CD4-positive, alpha-beta memory T cell (primary cell): ENCODE data around the gene MSX1. TPM values are rescaled to one million over a fixed set of nuclear protein-coding genes. Genes with fewer than 3 reads are reported as not detected.

Source experiments
- CTCF ChIA-PET: fragments of 350-600 bp; sonication (Branson Sonifier 250); formaldehyde crosslinking; loops from one replicate; lab custom pipeline; 2021; ENCODE audit warnings: inconsistent platforms; ENCODE audit not compliant: partially characterized antibody; lab: Charles Lee
- POLR2A ChIA-PET: fragments of 350-600 bp; sonication (Branson Sonifier 250); formaldehyde crosslinking; loops from one replicate; lab custom pipeline; 2021; ENCODE audit not compliant: partially characterized antibody; lab: Charles Lee
- DNase-seq, 5 donors: peaks; one replicate each; pipeline versions ENCODE4 v3.0.0 to v3.0.0-alpha.2; 2020 to 2022; ENCODE audit warnings: mixed read lengths in 1 of 5
- H3K27ac ChIP-seq: one replicate; pipeline ENCODE4 v1.7.0; 2013; ENCODE audit warnings: low read depth, low read length
- H3K27me3 ChIP-seq: 2 replicates; pipeline ENCODE4 v1.7.0; 2013; ENCODE audit warnings: mild to moderate bottlenecking, low read length, moderate library complexity; ENCODE audit not compliant: insufficient read depth
- H3K36me3 ChIP-seq: 2 replicates; pipeline ENCODE4 v1.7.0; 2013; ENCODE audit warnings: mild to moderate bottlenecking, low read length, moderate library complexity; ENCODE audit not compliant: insufficient read depth
- H3K4me1 ChIP-seq: 2 replicates; pipeline ENCODE4 v1.7.0; 2013; ENCODE audit warnings: mild to moderate bottlenecking, low read length, moderate library complexity; ENCODE audit not compliant: insufficient read depth
- H3K4me3 ChIP-seq, 2 donors: one replicate each; pipeline ENCODE4 v1.7.0; 2013; ENCODE audit warnings: low read length in 2 of 2, mild to moderate bottlenecking in 1 of 2
- H3K9me3 ChIP-seq, 2 donors: one replicate each; pipeline ENCODE4 v1.7.0; 2013; ENCODE audit warnings: low read length in 2 of 2, control low read depth in 1 of 2; ENCODE audit not compliant: control insufficient read depth in 1 of 2
- H3K27ac Mint-ChIP-seq, 7 donors: one replicate each; pipeline ENCODE4 v1.8.0; 2020 to 2021; ENCODE audit warnings: mixed read lengths in 7 of 7, mild to moderate bottlenecking in 6 of 7, inconsistent platforms in 3 of 7, moderate library complexity in 3 of 7
- H3K27me3 Mint-ChIP-seq, 2 donors: one replicate each; pipeline ENCODE4 v1.8.0; 2020 to 2021; ENCODE audit warnings: mixed read lengths in 2 of 2
- H3K36me3 Mint-ChIP-seq, 2 donors: one replicate each; pipeline ENCODE4 v1.8.0; 2020 to 2021; ENCODE audit warnings: mixed read lengths in 2 of 2, inconsistent platforms in 1 of 2, mild to moderate bottlenecking in 1 of 2
- H3K4me1 Mint-ChIP-seq, 4 donors: one replicate each; pipeline ENCODE4 v1.8.0; 2020 to 2021; ENCODE audit warnings: mixed read lengths in 4 of 4, mild to moderate bottlenecking in 1 of 4
- H3K4me3 Mint-ChIP-seq, 8 donors: one replicate each; pipeline ENCODE4 v1.8.0; 2020 to 2021; ENCODE audit warnings: mixed read lengths in 8 of 8, mild to moderate bottlenecking in 7 of 8, moderate library complexity in 6 of 8, inconsistent platforms in 3 of 8
- H3K9me3 Mint-ChIP-seq, 8 donors: one replicate each; pipeline ENCODE4 v1.8.0; 2020 to 2021; ENCODE audit warnings: mixed read lengths in 8 of 8, mild to moderate bottlenecking in 5 of 8, inconsistent platforms in 3 of 8, moderate library complexity in 1 of 8
- intact Hi-C: fragments of 100-400 bp; cut with micrococcal nuclease; formaldehyde crosslinking; loops from one replicate; pipeline ENCODE4 v1.15.1; 2023
- polyA plus RNA-seq, 2 donors: library from polyadenylated mRNA; unstranded; fragments of 300-500 nt; fragmentation: Illumina TruSeq; gene quantifications; one replicate each; pipeline ENCODE4 v1.2.3, GENCODE V29; 2021
- total RNA-seq, 2 experiments: library from RNA; stranded (reverse); gene quantifications; one replicate each; pipeline ENCODE4 v1.2.3, GENCODE V29; 2021

MSX1 gene
- total and polyA plus RNA-seq, 4 experiments from 2014 or later: not detected

DNA sequence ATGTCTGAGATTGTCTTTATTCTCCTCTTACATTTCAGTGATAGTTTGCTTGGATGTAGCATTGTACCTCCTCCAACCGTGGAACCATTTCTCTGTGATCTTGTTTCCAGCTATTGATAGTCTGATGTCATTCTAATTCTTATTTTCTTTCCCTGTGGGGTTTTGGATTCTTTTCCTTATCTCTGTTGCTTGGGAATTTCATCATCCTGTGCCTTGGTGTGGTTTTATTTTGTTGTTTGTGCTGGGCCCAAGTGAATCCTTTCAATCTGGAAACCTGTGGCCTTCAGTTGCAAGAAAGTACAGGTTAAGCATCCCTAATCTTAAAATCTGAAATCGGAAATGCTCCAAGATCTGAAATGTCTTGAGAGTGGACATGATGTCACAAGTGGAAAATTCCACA lies 22.0 kb downstream of the MSX1 start:
- H3K9me3 Mint-ChIP-seq: no peaks in the 10 kb centered on the region
- H3K27me3 Mint-ChIP-seq: peaks cover 25 to 26% of the 10 kb centered on the region in 2 donors

GRCh38 chr4:4884611-4885010 lies 25.1 kb downstream of the MSX1 start:
- Histone ChIP-seq H3K27ac (no peak overlapping the region), H3K27me3 (no peaks in the 10 kb centered on the region), H3K9me3 (no peaks in the 10 kb centered on the region), H3K36me3 (no peaks in the 10 kb centered on the region), H3K4me3 (no peak overlapping the region), H3K4me1 (no peaks in the 10 kb centered on the region)
- H3K9me3 Mint-ChIP-seq: no peaks in the 10 kb centered on the region
- peaks cover 18 to 30% of the 10 kb centered on the region in 2 donors for H3K27me3 Mint-ChIP-seq
- CTCF ChIA-PET: no interaction called here
- intact Hi-C loops: no loop called here
- peaks cover 0 to 1% (median 0%) of the 10 kb centered on the region in 4 donors for H3K4me1 Mint-ChIP-seq
- H3K4me3 Mint-ChIP-seq: no peak overlapping the region
- DNase-seq: no peak
- no peak overlapping the region for H3K27ac Mint-ChIP-seq
- no peaks in the 10 kb centered on the region for H3K36me3 Mint-ChIP-seq
- POLR2A ChIA-PET: no interaction called here

More for the DNA sequence above, 22.0 kb downstream of the MSX1 start:
- H3K4me1 ChIP-seq: no peaks in the 10 kb centered on the region
- no peaks in the 10 kb centered on the region for H3K9me3 ChIP-seq
- H3K36me3 ChIP-seq: no peaks in the 10 kb centered on the region
- ChIA-PET CTCF (interaction anchor here (1.3 kb wide), 1 partner anchor 398 kb away, joined by 4 read pairs; no protein-coding TSS in a partner anchor), POLR2A (no interaction called here)
- no peak overlapping the region for H3K27ac ChIP-seq
- Mint-ChIP-seq H3K4me1 (peaks cover 0 to 1% (median 0%) of the 10 kb centered on the region in 4 donors), H3K4me3 (no peak overlapping the region), H3K36me3 (no peaks in the 10 kb centered on the region), H3K27ac (no peak overlapping the region)
- DNase-seq: no peak
- H3K4me3 ChIP-seq: no peak overlapping the region
- intact Hi-C loops: no loop called here
- H3K27me3 ChIP-seq: no peaks in the 10 kb centered on the region

DNA sequence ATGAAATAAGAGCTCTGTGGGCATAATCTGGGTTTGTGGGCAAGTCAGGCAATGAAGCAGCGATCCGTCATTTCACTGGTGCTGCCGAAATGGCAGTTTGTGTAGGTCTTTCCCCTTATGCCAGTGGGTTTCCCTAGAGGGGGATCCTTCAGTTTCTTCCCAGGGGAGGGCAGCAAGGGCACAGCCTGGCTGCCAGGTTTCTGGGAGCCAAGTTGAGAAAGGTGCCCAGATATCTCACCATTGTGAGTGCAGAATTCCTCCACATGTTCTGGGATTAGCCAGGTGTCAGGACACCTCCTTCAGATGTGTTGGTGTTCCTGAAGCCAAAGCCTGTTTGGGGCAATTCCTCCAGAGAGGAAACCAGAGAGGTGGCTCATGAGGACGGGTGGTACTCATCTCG lies 28.0 kb downstream of the MSX1 start:
- H3K36me3 Mint-ChIP-seq: no peaks in the 10 kb centered on the region
- H3K27me3 Mint-ChIP-seq: peaks cover 20 to 34% of the 10 kb centered on the region in 2 donors
- ChIA-PET CTCF (no interaction called here), POLR2A (no interaction called here)
- no peaks in the 10 kb centered on the region for H3K9me3 ChIP-seq
- H3K27ac Mint-ChIP-seq: no peak overlapping the region
- H3K36me3 ChIP-seq: no peaks in the 10 kb centered on the region
- intact Hi-C loops: no loop called here
- H3K4me3 Mint-ChIP-seq: no peak overlapping the region
- no peak overlapping the region for H3K27ac ChIP-seq
- H3K9me3 Mint-ChIP-seq: peaks cover 0 to 2% (median 0%) of the 10 kb centered on the region in 8 donors
- peaks cover 0 to 1% (median 0%) of the 10 kb centered on the region in 4 donors for H3K4me1 Mint-ChIP-seq
- H3K4me1 ChIP-seq: no peaks in the 10 kb centered on the region
- H3K27me3 ChIP-seq: no peaks in the 10 kb centered on the region
- H3K4me3 ChIP-seq: no peak overlapping the region
- DNase-seq: no peak

- Mint-ChIP-seq H3K4me1 (peaks cover 0 to 1% (median 0%) of the 10 kb centered on the region in 4 donors), H3K4me3 (no peak overlapping the region), H3K9me3 (peaks cover 0 to 3% (median 0%) of the 10 kb centered on the region in 8 donors), H3K27ac (no peak overlapping the region), H3K27me3 (peaks cover 19 to 31% of the 10 kb centered on the region in 2 donors), H3K36me3 (no peaks in the 10 kb centered on the region)
- Histone ChIP-seq H3K27ac (no peak overlapping the region), H3K27me3 (no peaks in the 10 kb centered on the region), H3K9me3 (no peaks in the 10 kb centered on the region), H3K4me1 (no peaks in the 10 kb centered on the region), H3K36me3 (no peaks in the 10 kb centered on the region), H3K4me3 (no peak overlapping the region)
- no peak for DNase-seq
- intact Hi-C loops: no loop called here
- ChIA-PET CTCF (no interaction called here), POLR2A (no interaction called here)
Observed at GRCh38 chr4:4888695-4889094, 29.2 kb downstream of the MSX1 start.

DNA sequence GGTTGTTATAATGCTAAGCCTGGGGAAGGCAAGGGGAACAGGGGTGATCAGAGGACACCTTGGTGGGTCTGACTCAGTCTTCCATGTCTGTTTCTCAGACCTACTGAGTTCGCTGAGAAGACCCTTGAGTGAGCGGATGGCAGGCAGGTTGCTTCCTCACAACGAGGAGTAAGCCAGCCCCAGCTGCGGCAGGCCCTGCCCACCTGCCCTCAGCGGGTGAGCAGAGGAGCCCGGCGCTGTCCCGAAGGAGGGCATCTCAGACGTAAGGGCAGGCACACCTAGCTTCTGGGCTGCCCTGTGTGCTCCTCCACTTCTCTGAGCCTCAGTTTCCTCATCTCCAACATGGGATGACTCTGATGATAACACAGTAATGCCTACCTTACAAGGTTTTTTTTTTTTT lies 30.3 kb downstream of the MSX1 start:
- H3K36me3 ChIP-seq: no peaks in the 10 kb centered on the region
- POLR2A ChIA-PET: no interaction called here
- no peaks in the 10 kb centered on the region for H3K4me1 Mint-ChIP-seq
- no peak overlapping the region for H3K27ac ChIP-seq
- no peak for DNase-seq
- H3K27me3 ChIP-seq: no peaks in the 10 kb centered on the region
- no peaks in the 10 kb centered on the region for H3K4me1 ChIP-seq
- no peak overlapping the region for H3K27ac Mint-ChIP-seq
- H3K4me3 Mint-ChIP-seq: no peak overlapping the region
- H3K4me3 ChIP-seq: no peak overlapping the region
- no peaks in the 10 kb centered on the region for H3K36me3 Mint-ChIP-seq
- H3K9me3 ChIP-seq: no peaks in the 10 kb centered on the region
- peaks cover 14 to 28% of the 10 kb centered on the region in 2 donors for H3K27me3 Mint-ChIP-seq
- peaks cover 0 to 3% (median 0%) of the 10 kb centered on the region in 8 donors for H3K9me3 Mint-ChIP-seq
- CTCF ChIA-PET: no interaction called here
- intact Hi-C loops: no loop called here

- H3K36me3 Mint-ChIP-seq: no peaks in the 10 kb centered on the region
- H3K27me3 ChIP-seq: no peaks in the 10 kb centered on the region
- POLR2A ChIA-PET: no interaction called here
- H3K9me3 ChIP-seq: no peaks in the 10 kb centered on the region
- H3K36me3 ChIP-seq: no peaks in the 10 kb centered on the region
- H3K4me3 ChIP-seq: no peak overlapping the region
- no peaks in the 10 kb centered on the region for H3K4me1 ChIP-seq
- CTCF ChIA-PET: no interaction called here
- peaks cover 12 to 28% of the 10 kb centered on the region in 2 donors for H3K27me3 Mint-ChIP-seq
- no peak overlapping the region for H3K27ac Mint-ChIP-seq
- H3K9me3 Mint-ChIP-seq: peaks cover 0 to 3% (median 0%) of the 10 kb centered on the region in 8 donors
- intact Hi-C loops: no loop called here
- no peak for DNase-seq
- H3K27ac ChIP-seq: no peak overlapping the region
- no peaks in the 10 kb centered on the region for H3K4me1 Mint-ChIP-seq
- H3K4me3 Mint-ChIP-seq: no peak overlapping the region
Observed at GRCh38 chr4:4890574-4891255, 31.2 kb downstream of the MSX1 start.

DNA sequence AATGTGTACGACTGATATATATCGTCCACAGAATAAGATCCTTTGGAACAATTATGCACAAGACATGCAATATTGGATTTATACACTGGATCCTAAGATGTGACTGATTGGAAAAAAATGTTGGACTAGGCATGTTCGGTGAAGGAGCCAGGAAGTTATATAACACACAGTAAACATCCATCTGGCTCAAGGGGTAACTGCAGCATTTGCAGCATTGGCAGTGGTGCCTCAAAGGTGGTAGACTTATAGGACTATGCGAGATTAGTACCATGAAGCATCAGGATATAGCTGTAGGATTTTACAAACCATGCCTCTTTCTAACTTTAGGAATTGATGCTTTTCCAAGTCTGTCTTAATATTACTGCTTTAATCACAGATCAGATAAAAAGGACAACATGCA lies 34.3 kb downstream of the MSX1 start:
- Histone ChIP-seq H3K9me3 (no peaks in the 10 kb centered on the region), H3K36me3 (no peaks in the 10 kb centered on the region), H3K4me3 (no peak overlapping the region), H3K4me1 (no peaks in the 10 kb centered on the region), H3K27ac (no peak overlapping the region), H3K27me3 (no peaks in the 10 kb centered on the region)
- peaks cover 10 to 33% of the 10 kb centered on the region in 2 donors for H3K27me3 Mint-ChIP-seq
- ChIA-PET POLR2A (no interaction called here), CTCF (no interaction called here)
- no peaks in the 10 kb centered on the region for H3K36me3 Mint-ChIP-seq
- no peak overlapping the region for H3K27ac Mint-ChIP-seq
- no peak overlapping the region for H3K4me3 Mint-ChIP-seq
- intact Hi-C loops: no loop called here
- no peak for DNase-seq
- H3K4me1 Mint-ChIP-seq: no peaks in the 10 kb centered on the region
- H3K9me3 Mint-ChIP-seq: peaks cover 0 to 4% (median 0%) of the 10 kb centered on the region in 8 donors
